A673 (cell line): ENCODE data around the gene C1orf21. TPM values are rescaled to one million over a fixed set of nuclear protein-coding genes. Genes with fewer than 3 reads are reported as not detected.

Source experiments
- BruUV-seq: library from RNA; stranded (reverse); fragments of 400-500 nt; replicated peaks from 2 replicates; lab custom pipeline; 2021; lab: Mats Ljungman, UMichigan
- CTCF ChIA-PET: fragments of 300-600 bp; sonication (Branson Sonifier 250); formaldehyde crosslinking; loops from one replicate; lab custom pipeline; 2022; ENCODE audit warnings: antibody characterized with exemption; lab: Charles Lee
- POLR2A ChIA-PET: fragments of 300-600 bp; sonication (Branson Sonifier 250); formaldehyde crosslinking; loops from one replicate; lab custom pipeline; 2022; ENCODE audit warnings: antibody characterized with exemption; ENCODE audit not compliant: low non-redundant PET; lab: Charles Lee
- DNase-seq: peaks from one replicate; pipeline ENCODE4 v3.0.0-alpha.2; 2015; ENCODE audit warnings: low spot score
- H3K27ac ChIP-seq: fragments of 200-600 bp; sonication (generic); 2 replicates; pipeline ENCODE4 v1.5.1; 2016; ENCODE audit warnings: mixed run types, low read depth, mild to moderate bottlenecking, mixed read lengths, antibody characterized with exemption, low read length; ENCODE audit not compliant: poor library complexity, severe bottlenecking
- H3K27me3 ChIP-seq: fragments of 200-600 bp; sonication (generic); replicated peaks from 2 replicates; pipeline ENCODE4 v1.6.1; 2017; ENCODE audit warnings: mixed run types, low read depth, mild to moderate bottlenecking, mixed read lengths, antibody characterized with exemption, low read length; ENCODE audit not compliant: insufficient read depth, poor library complexity
- H3K36me3 ChIP-seq: fragments of 200-600 bp; sonication (generic); 2 replicates; pipeline ENCODE4 v1.6.1; 2016; ENCODE audit warnings: mixed run types, mild to moderate bottlenecking, mixed read lengths, antibody characterized with exemption, low read length; ENCODE audit not compliant: insufficient read depth, poor library complexity, severe bottlenecking
- H3K4me1 ChIP-seq: fragments of 200-600 bp; sonication (generic); 2 replicates; pipeline ENCODE4 v1.6.1; 2017; ENCODE audit warnings: mixed run types, mild to moderate bottlenecking, mixed read lengths, antibody characterized with exemption, low read length; ENCODE audit not compliant: insufficient read depth, poor library complexity, severe bottlenecking
- H3K4me3 ChIP-seq: fragments of 200-600 bp; sonication (generic); 2 replicates; pipeline ENCODE4 v1.5.1; 2016; ENCODE audit warnings: low read depth, mixed run types, mild to moderate bottlenecking, mixed read lengths, low read length; ENCODE audit not compliant: poor library complexity, severe bottlenecking
- H3K9me3 ChIP-seq: fragments of 200-600 bp; sonication (generic); 2 replicates; pipeline ENCODE4 v1.6.1; 2016; ENCODE audit warnings: mixed run types, low read depth, mild to moderate bottlenecking, mixed read lengths, antibody characterized with exemption, low read length; ENCODE audit not compliant: poor library complexity, severe bottlenecking
- EZH2 ChIP-seq: fragments of 200-600 bp; sonication (generic); IDR thresholded peaks from 2 replicates; pipeline ENCODE4 v1.6.1; 2017; ENCODE audit warnings: borderline replicate concordance, low read depth, mild to moderate bottlenecking, mixed read lengths, antibody characterized with exemption, low read length; ENCODE audit not compliant: poor library complexity, severe bottlenecking
- intact Hi-C: fragments of 100-400 bp; cut with micrococcal nuclease; formaldehyde crosslinking; loops from one replicate; pipeline ENCODE4 v1.10.0; 2022; ENCODE audit not compliant: unreplicated experiment
- total RNA-seq: library from RNA; stranded (reverse); gene quantifications from 2 replicates; pipeline ENCODE4 v1.2.3, GENCODE V29; 2021
- TF ChIP-seq, protein P1 (sequence below): fragments of 300-800, 200-600 bp; sonication (generic); conservative IDR thresholded peaks from 2 replicates; pipeline ENCODE4 v1.5.1; 2017; ENCODE audit warnings: low read depth, mild to moderate bottlenecking, antibody characterized with exemption, low read length, moderate library complexity, mixed read lengths

The C1orf21 gene
- total RNA-seq, 1 experiment from 2014 or later: 31.3 TPM

DNA sequence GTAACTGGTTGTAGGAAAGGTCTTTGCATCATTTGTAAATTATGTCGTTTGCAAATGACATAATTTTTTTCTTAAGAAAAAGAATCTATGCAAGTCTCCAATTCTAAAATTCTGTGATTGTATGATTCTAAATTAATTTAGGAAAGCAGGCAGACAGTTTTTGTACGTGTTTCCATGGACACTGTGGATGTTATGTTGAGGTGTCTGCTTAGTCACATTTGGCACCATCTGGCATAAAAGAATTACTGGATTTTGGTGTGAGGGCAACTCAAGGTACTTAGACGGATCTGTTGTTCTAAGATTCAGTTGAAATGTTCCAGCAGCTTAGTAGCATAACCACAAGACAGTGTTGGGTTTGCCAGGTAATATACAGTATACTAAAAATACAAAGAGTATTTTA lies 42.5 kb downstream of the C1orf21 start:
- DNase-seq: no peak
- Histone ChIP-seq H3K27me3 (no peaks in the 10 kb centered on the region), H3K4me1 (peaks cover 6% of the 10 kb centered on the region), H3K36me3 (no peaks in the 10 kb centered on the region), H3K9me3 (no peaks in the 10 kb centered on the region), H3K27ac (no peak overlapping the region), H3K4me3 (no peak overlapping the region)
- TF ChIP-seq, protein P1, sequence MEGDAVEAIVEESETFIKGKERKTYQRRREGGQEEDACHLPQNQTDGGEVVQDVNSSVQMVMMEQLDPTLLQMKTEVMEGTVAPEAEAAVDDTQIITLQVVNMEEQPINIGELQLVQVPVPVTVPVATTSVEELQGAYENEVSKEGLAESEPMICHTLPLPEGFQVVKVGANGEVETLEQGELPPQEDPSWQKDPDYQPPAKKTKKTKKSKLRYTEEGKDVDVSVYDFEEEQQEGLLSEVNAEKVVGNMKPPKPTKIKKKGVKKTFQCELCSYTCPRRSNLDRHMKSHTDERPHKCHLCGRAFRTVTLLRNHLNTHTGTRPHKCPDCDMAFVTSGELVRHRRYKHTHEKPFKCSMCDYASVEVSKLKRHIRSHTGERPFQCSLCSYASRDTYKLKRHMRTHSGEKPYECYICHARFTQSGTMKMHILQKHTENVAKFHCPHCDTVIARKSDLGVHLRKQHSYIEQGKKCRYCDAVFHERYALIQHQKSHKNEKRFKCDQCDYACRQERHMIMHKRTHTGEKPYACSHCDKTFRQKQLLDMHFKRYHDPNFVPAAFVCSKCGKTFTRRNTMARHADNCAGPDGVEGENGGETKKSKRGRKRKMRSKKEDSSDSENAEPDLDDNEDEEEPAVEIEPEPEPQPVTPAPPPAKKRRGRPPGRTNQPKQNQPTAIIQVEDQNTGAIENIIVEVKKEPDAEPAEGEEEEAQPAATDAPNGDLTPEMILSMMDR: no peak
- no peak for TF ChIP-seq EZH2
- ChIA-PET CTCF (no interaction called here), POLR2A (no interaction called here)
- intact Hi-C loops: no loop called here
- BruUV-seq: no TSS peak

DNA sequence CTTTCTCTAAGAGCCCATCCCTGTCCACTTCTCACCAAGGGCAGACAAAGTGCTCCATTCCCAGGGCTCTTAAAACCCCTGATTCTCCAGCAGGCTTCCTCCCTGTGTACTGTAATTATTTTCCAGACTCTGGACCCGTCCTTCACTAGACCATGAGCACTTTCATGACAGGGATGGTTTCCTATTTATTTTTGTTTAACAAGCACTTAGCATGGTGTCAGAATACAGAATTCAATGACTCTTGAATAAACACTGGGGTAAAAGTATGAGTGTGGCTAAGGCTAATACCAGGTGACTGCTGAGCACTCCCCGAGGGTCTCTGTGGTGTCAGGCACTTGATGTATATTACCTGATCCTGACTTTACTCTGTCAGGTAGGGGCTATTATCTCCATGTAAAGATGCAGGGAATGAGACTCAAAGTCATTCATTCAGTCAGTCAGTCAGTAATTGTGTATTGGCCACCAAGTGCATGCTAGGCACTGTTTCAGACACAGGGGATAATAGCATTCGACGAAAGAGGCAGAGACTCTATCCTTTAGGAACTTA lies 47.2 kb downstream of the C1orf21 start:
- CTCF ChIA-PET: no interaction called here
- BruUV-seq: no TSS peak
- Histone ChIP-seq H3K4me3 (no peak overlapping the region), H3K4me1 (no peaks in the 10 kb centered on the region), H3K27ac (no peak overlapping the region), H3K36me3 (no peaks in the 10 kb centered on the region), H3K9me3 (no peaks in the 10 kb centered on the region), H3K27me3 (no peaks in the 10 kb centered on the region)
- DNase-seq: no peak
- intact Hi-C loops: no loop called here
- POLR2A ChIA-PET: no interaction called here
- TF ChIP-seq, protein P1: no peak
- no peak for TF ChIP-seq EZH2

DNA sequence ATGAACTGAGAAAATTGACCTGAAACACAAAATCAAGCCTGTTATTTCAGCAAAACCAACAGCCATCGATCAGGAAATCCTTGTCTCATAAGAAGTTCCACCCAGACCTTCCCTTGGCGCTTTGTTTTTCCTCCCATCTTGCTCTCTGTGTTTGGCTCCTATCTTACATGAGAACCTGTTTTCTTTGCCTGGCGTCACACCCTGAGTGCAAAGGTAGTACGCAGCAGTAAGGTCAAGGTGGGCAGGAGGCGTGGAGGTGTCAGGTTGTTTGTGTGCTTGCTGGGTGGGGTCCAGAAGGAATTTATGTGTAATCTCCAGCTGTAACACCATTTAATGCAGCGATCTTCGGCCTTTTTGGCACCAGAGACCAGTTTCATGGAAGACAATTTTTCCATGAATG lies 50.5 kb downstream of the C1orf21 start:
- CTCF ChIA-PET: no interaction called here
- intact Hi-C loops: no loop called here

More for the DNA sequence above, 50.5 kb downstream of the C1orf21 start:
- DNase-seq: no peak
- H3K9me3 ChIP-seq: no peaks in the 10 kb centered on the region
- BruUV-seq: no TSS peak
- H3K27ac ChIP-seq: no peak overlapping the region
- TF ChIP-seq EZH2: no peak
- TF ChIP-seq, protein P1: no peak
- H3K4me1 ChIP-seq: no peaks in the 10 kb centered on the region
- no peaks in the 10 kb centered on the region for H3K27me3 ChIP-seq
- POLR2A ChIA-PET: no interaction called here
- H3K4me3 ChIP-seq: no peak overlapping the region
- H3K36me3 ChIP-seq: no peaks in the 10 kb centered on the region
